Measurements from ENCODE around the gene UGT2A2.

- TF ChIP-seq CTCF (IDR thresholded peaks at IDR 0.05) (no peak), POLR2A (IDR thresholded peaks at IDR 0.05) (no peak)
Observed at GRCh38 chr4:69642961-69643360, 3.5 kb upstream of the UGT2A2 start.

Measured in lower leg skin (tissue), 3 donors.